PC-9 (cell line): Measurements from ENCODE around the gene CUL3.

Experiments used
- EZH2 ChIP-seq: fragments of 200-600 bp; sonication (generic); IDR thresholded peaks from 2 replicates; pipeline ENCODE4 v1.8.0; 2017; ENCODE audit warnings: antibody characterized with exemption, low read depth
- TF ChIP-seq, protein P1 (sequence below): fragments of 200-600 bp; sonication (generic); conservative IDR thresholded peaks from 2 replicates; pipeline ENCODE4 v1.6.1; 2017; ENCODE audit warnings: mixed run types, antibody characterized with exemption, mild to moderate bottlenecking, moderate library complexity

DNA sequence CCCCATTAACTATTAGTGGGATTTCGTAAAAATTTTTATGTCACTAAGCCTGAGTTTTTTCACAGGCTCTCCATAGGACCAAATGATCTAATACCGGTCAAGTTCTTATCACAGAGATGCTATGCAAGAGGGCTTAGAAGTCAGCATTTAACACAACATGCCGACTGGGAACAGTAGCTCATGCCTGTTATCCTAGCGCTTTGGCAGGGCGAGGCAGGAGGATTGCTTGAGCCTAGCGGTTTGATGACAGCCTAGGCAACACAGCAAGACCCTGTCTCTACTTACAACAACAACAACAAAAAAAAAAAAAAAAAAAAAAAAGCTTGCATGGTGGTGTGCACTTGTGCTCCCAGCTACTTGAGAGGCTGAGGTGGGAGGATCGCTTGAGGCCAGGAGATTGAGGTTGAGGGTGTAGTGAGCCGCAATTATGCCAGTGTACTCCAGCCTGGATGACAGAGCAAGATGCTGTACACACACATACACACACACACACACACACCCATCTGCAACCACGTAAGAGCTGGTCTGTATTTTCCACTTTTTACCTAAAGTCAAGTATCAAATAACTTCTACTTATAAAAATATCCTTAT is 115.7 kb downstream of the CUL3 start:
- TF ChIP-seq, protein P1, sequence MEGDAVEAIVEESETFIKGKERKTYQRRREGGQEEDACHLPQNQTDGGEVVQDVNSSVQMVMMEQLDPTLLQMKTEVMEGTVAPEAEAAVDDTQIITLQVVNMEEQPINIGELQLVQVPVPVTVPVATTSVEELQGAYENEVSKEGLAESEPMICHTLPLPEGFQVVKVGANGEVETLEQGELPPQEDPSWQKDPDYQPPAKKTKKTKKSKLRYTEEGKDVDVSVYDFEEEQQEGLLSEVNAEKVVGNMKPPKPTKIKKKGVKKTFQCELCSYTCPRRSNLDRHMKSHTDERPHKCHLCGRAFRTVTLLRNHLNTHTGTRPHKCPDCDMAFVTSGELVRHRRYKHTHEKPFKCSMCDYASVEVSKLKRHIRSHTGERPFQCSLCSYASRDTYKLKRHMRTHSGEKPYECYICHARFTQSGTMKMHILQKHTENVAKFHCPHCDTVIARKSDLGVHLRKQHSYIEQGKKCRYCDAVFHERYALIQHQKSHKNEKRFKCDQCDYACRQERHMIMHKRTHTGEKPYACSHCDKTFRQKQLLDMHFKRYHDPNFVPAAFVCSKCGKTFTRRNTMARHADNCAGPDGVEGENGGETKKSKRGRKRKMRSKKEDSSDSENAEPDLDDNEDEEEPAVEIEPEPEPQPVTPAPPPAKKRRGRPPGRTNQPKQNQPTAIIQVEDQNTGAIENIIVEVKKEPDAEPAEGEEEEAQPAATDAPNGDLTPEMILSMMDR, result no peak
- TF ChIP-seq EZH2, result no peak
